ENCODE data around the gene ZNF835.

Gene ZNF835

DNA sequence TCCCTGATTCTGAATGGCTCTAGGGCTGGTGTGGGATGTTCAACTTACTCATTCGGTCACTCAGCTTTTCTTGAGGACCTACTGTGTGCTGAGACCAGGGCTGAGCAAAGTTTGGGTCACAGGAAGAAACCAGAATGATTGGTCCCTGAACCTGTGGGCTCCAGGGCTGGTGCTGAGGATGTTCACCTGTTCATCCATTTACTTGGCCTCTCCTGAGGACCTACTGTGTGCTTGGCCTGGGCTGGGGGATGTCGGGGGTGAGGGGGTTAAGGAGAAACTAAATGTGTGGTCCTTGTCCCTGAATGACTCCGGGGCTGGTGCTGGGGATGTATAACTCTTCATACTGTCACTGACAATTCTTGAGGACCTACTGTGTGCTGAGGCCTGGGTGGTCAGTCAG lies 10.3 kb downstream of the ZNF835 start:
- DNase-seq, result no peak

DNA sequence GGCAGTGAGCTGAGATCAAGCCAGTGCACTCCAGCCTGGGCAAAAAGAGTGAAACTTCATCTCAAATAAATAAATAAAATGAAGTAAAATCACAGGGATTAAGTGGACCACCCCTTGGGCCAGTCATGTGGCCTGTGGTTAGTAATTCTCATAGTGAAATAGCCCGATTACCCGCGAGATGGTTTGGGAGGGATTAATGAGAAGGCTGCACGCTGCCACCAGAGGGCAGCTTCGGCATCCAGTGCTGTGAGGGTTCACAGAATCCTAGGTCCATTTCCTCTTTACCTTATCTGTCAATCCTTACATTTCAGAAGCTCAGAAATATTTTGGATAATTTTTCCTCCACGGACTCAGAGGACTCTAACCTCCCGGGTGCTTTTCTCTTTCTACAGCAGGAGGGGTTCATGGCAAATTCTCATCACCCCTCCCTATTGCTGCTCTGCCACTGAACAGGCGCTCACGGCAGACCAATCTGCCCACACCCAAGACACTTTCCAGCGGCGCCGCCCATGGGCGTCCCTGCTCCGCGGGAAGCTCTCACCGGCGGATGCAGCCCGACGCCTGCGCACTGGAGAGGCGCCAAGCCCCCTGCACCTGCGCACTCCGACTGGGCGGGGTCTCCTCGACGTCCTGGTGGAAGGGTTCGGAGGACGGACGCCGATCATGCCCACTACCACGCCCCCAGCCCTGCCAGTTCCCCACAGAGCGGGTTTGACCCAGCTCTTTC lies 11.0 kb downstream of the ZNF835 start:
- DNase-seq, result no peak

DNA sequence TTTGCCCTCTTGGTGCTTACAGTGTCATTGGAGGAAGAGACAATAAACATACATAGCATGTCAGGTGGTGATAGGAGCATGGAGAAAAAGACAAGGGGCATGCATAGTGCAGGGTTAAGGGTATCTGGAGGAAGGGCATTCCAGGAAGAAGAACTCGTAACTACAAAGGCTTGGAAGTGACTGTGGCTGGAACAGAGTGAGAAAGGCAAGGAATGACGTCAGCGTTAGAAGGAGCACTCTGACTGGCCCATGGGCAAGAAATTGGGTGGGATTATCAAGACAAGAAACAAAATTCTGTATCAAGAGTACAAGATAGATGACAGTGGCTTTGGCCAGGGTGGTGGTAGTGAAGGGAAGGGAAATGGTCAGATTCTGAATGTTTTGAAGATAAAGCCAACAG lies 17.4 kb downstream of the ZNF835 start:
- no peak for DNase-seq

DNA sequence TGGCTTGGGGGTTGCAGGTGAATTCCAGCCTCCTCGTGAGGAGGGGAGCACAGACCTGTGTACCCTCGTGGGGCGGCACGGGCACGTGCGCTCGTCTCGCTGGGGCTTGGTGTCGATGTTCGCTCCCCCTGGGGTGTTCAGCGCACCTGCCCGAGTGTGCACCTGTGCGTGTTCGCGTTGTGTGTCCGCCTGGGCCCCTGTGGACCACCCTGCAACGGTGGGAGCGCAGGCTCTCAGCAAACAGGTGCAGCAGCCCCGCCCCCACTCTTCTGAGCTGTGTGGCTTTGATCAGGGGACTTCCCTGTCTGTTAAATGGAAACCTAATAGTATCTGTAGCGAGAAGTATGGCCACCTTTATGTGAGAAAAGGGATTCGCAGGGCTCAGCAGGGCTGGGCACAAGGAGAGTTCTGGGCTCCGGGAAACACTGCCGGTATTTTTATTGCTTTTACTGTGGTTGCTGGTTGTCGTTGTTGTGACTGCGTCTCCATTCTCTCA lies 28.0 kb downstream of the ZNF835 start:
- DNase-seq, result no peak

DNA sequence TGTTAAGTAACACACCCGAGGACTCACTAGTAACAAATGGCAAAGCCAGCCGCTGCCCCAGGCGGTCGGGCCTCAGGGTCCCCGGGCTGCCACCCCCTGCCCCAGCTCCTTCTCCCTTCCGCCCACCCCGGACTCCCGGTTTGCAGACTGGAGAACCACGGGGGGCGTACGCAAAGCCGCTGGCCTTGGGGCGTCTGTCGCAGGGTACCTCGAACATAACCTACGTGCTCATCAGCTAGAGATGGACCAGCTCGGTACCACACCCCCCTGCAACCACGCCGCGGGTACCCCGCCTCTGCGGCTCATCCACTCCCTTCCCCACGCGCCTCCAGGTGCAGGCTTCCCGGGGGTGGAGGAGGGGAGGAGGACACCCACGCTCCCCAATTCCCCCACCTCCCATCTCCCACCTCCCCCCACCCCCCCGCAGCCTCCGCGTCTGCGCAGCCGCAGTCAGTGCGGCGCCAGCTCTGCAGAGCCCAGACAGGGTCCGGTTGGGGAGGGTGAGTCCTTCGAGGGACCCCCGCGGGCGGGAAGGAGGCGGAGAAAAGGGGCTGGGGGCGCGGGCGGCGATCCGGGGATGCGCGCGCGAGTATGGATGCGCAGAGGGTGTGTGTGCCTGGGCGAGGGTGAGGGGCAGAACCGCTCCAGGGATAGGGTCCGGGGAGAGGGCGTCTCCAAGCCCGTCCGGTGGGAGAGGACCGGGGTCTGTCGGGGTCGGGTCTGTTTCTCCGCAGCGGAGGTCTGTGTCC lies 28.7 kb downstream of the ZNF835 start, which contains the start of gene SMIM17:
SMIM17 (plus strand) TSS at position 449 of the 749 bp plus-strand sequence. CDS start 2,509 bp downstream, outside the sequence.
- no peak for DNase-seq

DNA sequence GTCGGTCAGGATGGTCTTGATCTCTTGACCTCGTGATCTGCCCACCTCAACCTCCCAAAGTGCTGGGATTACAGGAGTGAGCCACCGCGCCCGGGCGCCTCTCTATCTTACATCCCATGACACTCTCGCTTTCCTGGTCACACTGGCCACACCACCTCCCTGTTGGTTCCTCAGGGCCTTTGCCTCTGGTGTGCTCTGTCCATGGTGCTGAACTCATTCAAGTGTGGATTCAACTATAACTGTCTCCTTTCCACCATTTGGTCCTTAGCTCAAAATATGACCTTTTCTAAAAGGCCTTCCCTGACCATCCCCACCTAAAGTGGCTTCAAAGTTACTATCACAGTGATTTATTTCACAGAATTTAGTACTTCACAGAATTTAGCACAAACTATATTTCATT lies 32.3 kb downstream of the ZNF835 start:
- no peak for DNase-seq

DNA sequence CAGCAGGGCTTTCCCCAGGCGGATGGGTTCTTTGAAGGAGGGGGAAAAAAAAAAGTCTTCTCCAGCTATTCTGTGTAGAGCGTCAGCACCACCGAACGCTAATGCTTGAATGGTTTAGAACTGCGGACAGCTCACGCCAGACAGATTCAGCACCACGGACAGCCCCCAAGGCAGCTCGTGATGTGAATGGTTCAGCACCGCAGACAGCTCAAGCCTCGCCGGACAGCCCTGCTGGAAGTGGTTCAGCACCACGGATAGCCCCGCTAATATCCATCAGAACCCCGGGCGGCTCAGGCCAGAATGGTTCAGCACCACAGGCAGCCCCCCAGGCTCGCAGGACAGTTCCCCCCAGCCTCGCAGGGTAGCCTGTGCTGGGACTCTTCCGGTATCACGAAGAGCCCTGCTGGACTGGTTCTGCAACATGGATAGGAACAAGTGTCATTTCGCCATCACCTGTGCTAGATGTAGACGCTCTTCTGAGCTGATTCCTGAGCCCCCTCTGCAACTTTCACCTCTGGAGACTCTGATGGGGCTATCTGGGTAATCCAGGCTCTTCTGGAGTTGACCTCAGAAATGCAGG lies 33.5 kb downstream of the ZNF835 start:
- no peak for DNase-seq

DNA sequence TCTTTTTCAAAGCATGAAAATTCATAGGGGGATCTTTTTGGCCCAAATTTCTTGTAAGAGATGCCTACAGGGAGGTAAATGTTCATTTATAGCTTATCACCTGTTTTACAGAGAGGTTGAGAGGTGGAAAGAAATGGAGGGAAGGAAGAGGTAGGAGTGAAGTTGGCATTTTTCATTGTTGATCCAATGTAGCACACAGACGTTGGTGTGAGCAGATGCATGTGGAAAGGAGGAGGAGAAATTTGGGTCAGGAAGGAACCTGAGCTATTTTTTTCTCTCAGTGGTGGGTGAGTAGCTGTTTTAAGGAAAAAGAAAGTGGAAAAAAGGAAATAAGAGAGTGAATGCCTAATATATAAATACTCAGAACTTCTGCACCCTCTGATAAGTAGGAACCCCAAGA lies 38.5 kb downstream of the ZNF835 start:
- DNase-seq, result no peak

DNA sequence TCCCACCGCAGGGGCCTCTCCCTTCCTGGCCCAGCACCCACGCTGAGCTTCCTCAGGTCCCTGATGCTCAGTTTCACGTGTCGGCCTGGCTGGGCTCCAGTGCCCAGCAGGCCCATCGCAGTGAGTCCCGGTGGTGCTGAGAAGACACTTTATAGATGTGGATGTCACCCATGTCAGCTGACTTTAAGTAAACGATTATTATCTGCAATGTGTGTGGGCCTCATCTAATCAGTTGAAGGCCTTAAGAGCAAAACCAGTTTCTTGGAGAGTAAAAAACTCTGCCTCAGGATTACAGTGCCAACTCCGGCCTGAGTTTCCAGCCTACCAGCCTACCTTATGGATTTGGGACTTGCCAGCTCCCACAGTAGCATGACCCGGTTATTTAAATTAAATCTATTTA lies 45.8 kb downstream of the ZNF835 start:
- DNase-seq, result no peak

DNA sequence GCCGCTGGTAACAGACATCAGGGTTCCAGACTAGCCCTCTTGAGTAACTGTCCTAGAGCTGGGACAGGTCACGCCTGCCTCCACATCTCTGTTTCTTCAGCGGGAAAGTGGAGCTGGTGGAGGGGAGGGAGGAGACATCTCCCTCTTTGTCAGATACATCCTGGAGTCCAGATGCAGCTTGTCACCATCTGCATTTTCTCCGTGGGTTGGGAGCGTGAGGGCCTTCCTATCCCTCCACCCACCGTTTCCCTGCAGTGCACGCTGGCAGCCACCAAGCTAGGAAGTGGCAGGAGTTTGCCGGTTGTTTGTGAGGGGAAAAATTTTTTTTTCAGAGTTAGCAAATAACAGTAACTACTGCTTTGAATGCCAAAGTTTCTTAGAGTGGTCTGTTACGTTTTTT lies 48.6 kb downstream of the ZNF835 start:
- no peak for DNase-seq

DNA sequence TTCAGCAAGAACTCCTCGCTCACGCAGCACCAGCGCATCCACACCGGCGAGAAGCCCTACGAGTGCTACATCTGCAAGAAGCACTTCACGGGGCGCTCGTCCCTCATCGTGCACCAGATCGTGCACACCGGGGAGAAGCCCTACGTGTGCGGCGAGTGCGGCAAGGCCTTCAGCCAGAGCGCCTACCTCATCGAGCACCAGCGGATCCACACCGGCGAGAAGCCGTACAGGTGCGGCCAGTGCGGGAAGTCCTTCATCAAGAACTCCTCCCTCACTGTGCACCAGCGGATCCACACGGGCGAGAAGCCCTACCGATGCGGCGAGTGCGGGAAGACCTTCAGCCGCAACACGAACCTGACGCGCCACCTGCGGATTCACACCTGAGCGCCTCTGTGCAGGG lies 49.2 kb downstream of the ZNF835 start:
- DNase-seq, result no peak

DNA sequence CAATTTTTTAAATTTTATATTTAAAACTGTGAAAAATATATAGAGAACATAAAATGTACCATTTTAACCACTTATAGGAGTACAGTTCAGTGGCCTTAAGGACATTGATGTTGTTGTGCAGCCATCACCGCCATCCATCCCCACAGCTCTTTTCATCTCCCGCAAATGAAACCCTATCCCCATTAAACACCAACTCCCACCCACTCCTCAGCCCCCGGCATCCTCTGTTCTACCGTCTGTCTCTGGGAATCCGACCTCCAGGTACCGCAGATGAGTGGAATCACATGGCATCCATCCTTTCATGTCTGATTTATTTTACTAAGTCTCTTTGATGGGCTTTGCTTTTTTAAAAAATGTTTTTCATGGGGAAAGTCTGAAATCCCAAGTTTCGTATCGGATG lies 52.4 kb downstream of the ZNF835 start:
- DNase-seq, result no peak

DNA sequence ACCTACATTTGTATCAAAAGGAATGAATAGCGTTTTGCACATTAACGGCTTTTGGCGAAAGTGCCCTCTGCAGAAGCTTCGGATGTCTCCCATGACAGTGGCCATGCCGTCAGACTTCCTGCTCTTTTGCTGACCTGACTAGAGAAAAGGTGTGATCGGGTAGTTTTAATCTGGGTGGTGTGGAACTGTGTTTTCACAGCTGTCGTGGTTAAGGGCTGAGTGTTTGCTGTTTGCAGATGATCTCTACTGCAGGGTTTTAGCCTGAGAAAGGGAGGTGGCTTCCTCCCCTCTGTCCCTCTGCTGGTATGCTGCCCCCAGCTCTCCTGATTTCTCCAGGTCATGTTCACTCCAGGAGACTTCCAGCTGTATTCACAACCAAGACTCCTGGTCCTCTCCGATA lies 54.0 kb downstream of the ZNF835 start:
- no peak for DNase-seq

DNA sequence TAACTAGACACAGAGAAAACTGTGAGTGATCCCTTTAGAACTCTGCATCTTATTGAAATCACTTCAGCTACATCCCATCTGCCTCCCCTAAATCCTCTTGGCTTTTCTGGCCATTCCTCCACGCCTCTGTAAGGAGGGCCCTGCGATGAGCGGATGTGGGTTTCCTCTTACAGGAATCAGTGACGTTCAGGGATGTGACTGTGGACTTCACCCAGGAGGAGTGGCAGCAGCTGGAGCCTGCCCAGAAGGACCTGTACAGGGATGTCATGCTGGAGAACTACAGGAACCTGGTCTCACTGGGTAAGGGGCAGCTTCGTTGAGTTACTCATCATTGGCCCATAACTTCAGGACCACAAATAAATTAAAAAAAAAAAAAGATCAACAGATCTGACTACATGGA lies 57.9 kb downstream of the ZNF835 start:
- DNase-seq, result no peak

DNA sequence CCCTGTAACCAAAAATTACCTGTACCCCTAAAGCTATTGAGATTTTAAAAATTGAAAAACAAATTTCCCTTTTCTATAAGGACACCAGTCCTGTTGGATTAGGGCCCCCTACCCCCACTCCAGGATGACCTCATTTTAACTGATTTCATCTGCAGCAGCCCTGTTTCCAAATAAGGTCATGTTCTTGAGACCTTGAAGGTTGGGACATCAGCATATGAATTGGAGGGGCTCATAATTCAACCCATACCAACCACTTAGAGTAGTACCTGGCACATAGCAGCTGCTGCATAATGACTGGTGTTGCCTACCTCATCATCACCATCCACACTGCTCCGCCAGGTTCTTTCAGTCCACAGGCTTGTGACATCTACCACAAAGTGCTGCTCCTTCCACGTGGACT lies 58.8 kb downstream of the ZNF835 start:
- no peak for DNase-seq
